ENCODE results near the gene ABHD13. TPM values are rescaled to one million over a fixed set of nuclear protein-coding genes. Genes with fewer than 3 reads are reported as not detected.

Gene ABHD13
- polyA plus RNA-seq, 3 donors = 13.0 to 13.9 (median 13.5) TPM

DNA sequence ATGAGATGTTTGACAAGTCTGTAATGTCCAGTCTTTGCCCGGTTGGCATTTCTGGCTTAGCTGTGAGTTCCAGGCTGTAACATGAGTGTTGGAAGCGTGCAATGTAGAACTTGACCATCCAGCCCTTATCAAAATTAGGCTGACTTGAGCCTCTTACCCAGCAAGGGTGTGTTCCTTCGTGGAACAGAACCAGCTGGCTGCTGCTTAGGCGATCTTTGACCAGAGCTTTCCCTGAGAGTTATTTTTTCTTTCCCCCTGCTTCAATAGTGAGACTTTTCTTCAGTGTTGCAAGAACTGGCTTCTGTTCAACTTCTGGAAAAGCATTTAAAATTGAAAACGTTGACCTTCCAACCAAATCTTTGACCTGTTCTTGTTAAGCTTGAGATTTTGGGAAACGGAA lies 57.9 kb downstream of the ABHD13 start:
- no peak for DNase-seq

DNA sequence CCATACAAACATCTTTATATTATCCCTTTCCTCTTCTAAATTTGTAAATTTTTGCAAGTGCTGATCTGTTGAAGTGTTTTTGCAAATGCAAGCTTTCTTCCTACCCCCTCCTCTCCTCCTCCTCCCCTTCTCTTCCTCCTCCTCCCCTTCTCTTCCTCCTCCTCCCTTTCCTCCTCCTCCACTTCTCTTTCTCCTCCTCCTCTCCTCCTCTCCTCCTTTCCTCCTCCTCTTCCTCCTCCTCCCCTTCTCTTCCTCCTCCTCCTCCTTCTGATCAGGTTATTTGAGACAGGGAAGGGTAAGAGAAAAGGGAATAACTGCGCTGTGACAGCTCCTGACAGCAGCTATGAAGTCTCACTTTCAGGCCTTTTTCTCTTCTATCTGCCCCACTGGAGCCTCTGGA lies 60.3 kb downstream of the ABHD13 start:
- DNase-seq = no peak

DNA sequence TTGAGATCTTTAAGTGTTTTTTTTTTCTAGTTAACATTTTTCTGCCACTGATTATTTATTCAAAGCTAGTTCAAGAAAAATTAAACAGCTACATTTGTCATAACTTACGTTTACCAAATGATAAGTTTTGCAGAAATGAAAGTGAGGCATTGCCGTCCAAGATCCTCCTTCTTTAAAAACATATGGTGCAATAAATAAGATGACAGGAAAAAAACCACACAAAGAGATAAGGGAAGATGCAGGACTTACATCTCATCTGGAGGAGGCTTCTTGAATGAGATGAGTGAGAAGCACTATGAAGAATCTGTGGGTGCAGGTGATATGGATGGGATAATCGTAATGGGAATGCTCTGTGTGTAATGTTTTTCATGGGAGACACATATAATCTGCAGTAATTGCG lies 63.7 kb downstream of the ABHD13 start:
- DNase-seq = no peak

DNA sequence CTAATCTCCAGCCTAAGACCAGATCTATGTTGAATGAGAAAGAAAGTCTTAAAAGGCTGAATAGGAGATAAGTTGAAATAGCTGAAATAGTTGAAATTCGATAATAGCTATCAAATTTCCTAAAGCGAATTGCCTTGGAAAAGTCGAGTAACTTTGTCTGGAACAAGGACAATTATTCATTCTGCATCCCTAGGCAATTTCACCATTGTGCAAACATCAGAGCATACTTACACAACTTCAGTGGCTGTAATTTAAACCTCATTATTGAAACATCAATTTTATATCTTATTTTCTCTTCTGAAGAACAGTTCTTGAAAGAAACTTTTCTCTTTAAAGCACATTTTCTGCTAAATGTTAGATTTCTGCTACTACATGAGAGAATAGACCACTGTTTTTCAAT lies 64.9 kb downstream of the ABHD13 start:
- DNase-seq = no peak

Other genes starting within 250 kb of the ABHD13 start
- 10 to 100 TPM; 12.8 to 19.8 (median 17.1) TPM for gene LIG4, start 2.9 kb upstream of the ABHD13 start, polyA plus RNA-seq (ENCODE audit: insufficient read length in 3 of 3)
- gene TNFSF13B, start 51.3 kb downstream of the ABHD13 start, polyA plus RNA-seq (ENCODE audit: insufficient read length in 3 of 3) = 1 to 10 TPM in 2 of 3 donors, under 1 TPM in 1; 0.87 to 1.9 (median 1.8) TPM